ENCODE results near the gene CACNG1.

The CACNG1 gene

GRCh38 chr17:67044016-67044772 lies at the start of gene CACNG1:
TSS of gene CACNG1 (plus strand) at chr17:67044554. CDS start at chr17:67044661, 107 bp downstream.
- DNase-seq (ENCODE audit: low read depth) = no peak

GRCh38 chr17:66994930-66995535 lies 49.3 kb upstream of the CACNG1 start:
- no peak overlapping the region for H3K4me3 ChIP-seq (ENCODE audit: low read depth, low read length)
- no peak for TF ChIP-seq CTCF (IDR thresholded peaks at IDR 0.05; ENCODE audit: control insufficient read depth, extremely low read depth, insufficient read depth)
- no peak for DNase-seq (ENCODE audit: low read depth)

More at GRCh38 chr17:67044016-67044772, at the start of gene CACNG1:
- H3K4me3 ChIP-seq (ENCODE audit: low read depth, low read length) = no peak within 1 kb of the TSS
- no peak for TF ChIP-seq CTCF (IDR thresholded peaks at IDR 0.05; ENCODE audit: control insufficient read depth, extremely low read depth, insufficient read depth)

- DNase-seq (ENCODE audit: low read depth) = no peak
- H3K4me3 ChIP-seq (ENCODE audit: low read depth, low read length) = no peak overlapping the region
Measured at GRCh38 chr17:66995944-66996343, 48.4 kb upstream of the CACNG1 start.

GRCh38 chr17:66996926-66997325 lies 47.4 kb upstream of the CACNG1 start:
- DNase-seq (ENCODE audit: low read depth) = no peak
- H3K4me3 ChIP-seq (ENCODE audit: low read depth, low read length) = no peak overlapping the region
- no peak for TF ChIP-seq CTCF (IDR thresholded peaks at IDR 0.05; ENCODE audit: control insufficient read depth, extremely low read depth, insufficient read depth)

More at GRCh38 chr17:66995944-66996343, 48.4 kb upstream of the CACNG1 start:
- no peak for TF ChIP-seq CTCF (IDR thresholded peaks at IDR 0.05; ENCODE audit: control insufficient read depth, extremely low read depth, insufficient read depth)

GRCh38 chr17:67003231-67003630 lies 41.1 kb upstream of the CACNG1 start:
- no peak for TF ChIP-seq CTCF (IDR thresholded peaks at IDR 0.05; ENCODE audit: control insufficient read depth, extremely low read depth, insufficient read depth)
- no peak overlapping the region for H3K4me3 ChIP-seq (ENCODE audit: low read depth, low read length)
- no peak for DNase-seq (ENCODE audit: low read depth)

GRCh38 chr17:67004181-67004580 lies 40.2 kb upstream of the CACNG1 start:
- TF ChIP-seq CTCF (IDR thresholded peaks at IDR 0.05; ENCODE audit: control insufficient read depth, extremely low read depth, insufficient read depth) = no peak
- H3K4me3 ChIP-seq (ENCODE audit: low read depth, low read length) = no peak overlapping the region
- DNase-seq (ENCODE audit: low read depth) = no peak

Measured in LNCaP clone FGC (cell line).